Naive B cell (primary cell): ENCODE results near the gene MYOC. TPM values are rescaled to one million over a fixed set of nuclear protein-coding genes. Genes with fewer than 3 reads are reported as not detected.
A peak's percentile ranks its signal among the peaks of the same experiment; 100 is the strongest.
"Not testable (repeated sequence)": the region's sequence is repeated elsewhere in the genome, so short reads cannot be mapped to it uniquely, and the experiment has no call there.

ENCODE experiments used
- ATAC-seq, 2 donors: fragments of 150-1000 bp; cut with Tn5 transposase; 2 replicates each; pipeline ENCODE4 v1.10.0; 2021; ENCODE audit warnings: low read depth in 2 of 2, mild to moderate bottlenecking in 2 of 2, moderate library complexity in 2 of 2
- DNase-seq: peaks from one replicate; pipeline ENCODE4 v3.0.0; 2022
- H3K27ac Mint-ChIP-seq, 6 donors: one replicate each; pipeline ENCODE4 v1.8.0; 2020 to 2022; ENCODE audit warnings: mild to moderate bottlenecking in 6 of 6, mixed read lengths in 6 of 6, moderate library complexity in 5 of 6, inconsistent platforms in 2 of 6
- H3K27me3 Mint-ChIP-seq, 3 donors: one replicate each; pipeline ENCODE4 v1.8.0; 2021 to 2022; ENCODE audit warnings: mixed read lengths in 3 of 3, mild to moderate bottlenecking in 1 of 3
- H3K36me3 Mint-ChIP-seq, 2 donors: one replicate each; pipeline ENCODE4 v1.8.0; 2020 to 2022; ENCODE audit warnings: mixed read lengths in 2 of 2, inconsistent platforms in 1 of 2, mild to moderate bottlenecking in 1 of 2
- H3K4me1 Mint-ChIP-seq, 3 donors: one replicate each; pipeline ENCODE4 v1.8.0; 2020 to 2022; ENCODE audit warnings: mixed read lengths in 3 of 3, inconsistent platforms in 1 of 3, mild to moderate bottlenecking in 1 of 3, moderate library complexity in 1 of 3
- H3K4me3 Mint-ChIP-seq, 8 donors: one replicate each; pipeline ENCODE4 v1.8.0; 2020 to 2022; ENCODE audit warnings: mild to moderate bottlenecking in 8 of 8, mixed read lengths in 8 of 8, moderate library complexity in 8 of 8, inconsistent platforms in 2 of 8
- H3K9me3 Mint-ChIP-seq, 7 donors: one replicate each; pipeline ENCODE4 v1.8.0; 2020 to 2022; ENCODE audit warnings: mixed read lengths in 7 of 7, mild to moderate bottlenecking in 5 of 7, inconsistent platforms in 2 of 7, moderate library complexity in 1 of 7
- polyA plus RNA-seq, 6 donors: library from polyadenylated mRNA; unstranded; fragments of 300-500 nt; fragmentation: Illumina TruSeq; gene quantifications; one replicate each; pipeline ENCODE4 v1.2.3, GENCODE V29; 2021; ENCODE audit warnings: low read depth in 6 of 6

Gene MYOC
- polyA plus RNA-seq, 6 donors from 2014 or later = not detected

DNA sequence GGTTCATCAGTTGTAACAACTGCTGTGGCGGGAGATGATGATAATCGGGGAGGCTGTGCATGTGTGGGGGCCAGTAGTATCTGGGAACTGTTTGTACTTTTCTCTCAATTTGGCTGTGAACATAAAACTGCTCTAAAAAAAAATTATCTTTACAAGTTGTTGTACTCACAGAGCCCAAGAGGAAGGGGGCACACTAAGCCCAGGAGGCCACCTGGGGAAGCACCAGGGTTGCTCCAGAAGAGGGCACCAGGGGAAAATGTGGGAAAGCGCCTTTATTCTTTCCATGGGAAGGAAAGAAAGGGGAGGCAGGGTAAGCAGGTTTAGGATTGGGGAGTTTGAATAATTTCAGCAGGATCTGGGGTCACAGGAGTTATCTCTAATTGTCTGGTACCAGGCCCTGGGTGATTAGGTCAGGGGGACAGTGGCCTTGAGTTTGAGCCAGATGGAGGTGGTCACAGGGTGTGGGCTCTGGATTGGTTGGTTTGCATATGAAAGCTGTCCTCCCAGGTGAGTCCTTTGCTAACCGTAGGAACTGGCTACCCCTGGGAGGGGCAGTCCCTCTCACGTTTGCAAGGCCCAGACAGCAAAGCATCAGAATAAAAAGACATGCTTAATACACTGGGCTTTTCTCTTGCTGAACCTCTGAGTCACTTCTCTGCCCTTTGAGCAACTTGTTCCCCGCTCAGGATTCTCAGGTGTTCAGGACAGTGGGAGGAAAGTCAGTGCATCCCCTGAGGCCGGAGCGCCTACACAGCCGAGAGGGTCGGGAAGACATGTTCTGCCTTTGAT lies 11.2 kb downstream of the MYOC start:
- no peak for ATAC-seq
- DNase-seq = no peak
- peak overlapping the region in 2 of 6 donors; percentile 1 to 20 for H3K27ac Mint-ChIP-seq
- peaks cover 6 to 10% (median 7%) of the 10 kb centered on the region in 3 donors for H3K4me1 Mint-ChIP-seq
- H3K4me3 Mint-ChIP-seq = no peak overlapping the region
- H3K9me3 Mint-ChIP-seq = no peaks in the 10 kb centered on the region
- H3K27me3 Mint-ChIP-seq = peaks cover 0 to 11% (median 0%) of the 10 kb centered on the region in 3 donors
- H3K36me3 Mint-ChIP-seq = no peaks in the 10 kb centered on the region

- Mint-ChIP-seq H3K4me3 (no peak overlapping the region), H3K9me3 (no peaks in the 10 kb centered on the region), H3K27me3 (peaks cover 0 to 4% (median 0%) of the 10 kb centered on the region in 3 donors), H3K4me1 (peaks cover 5 to 6% (median 6%) of the 10 kb centered on the region in 3 donors), H3K36me3 (no peaks in the 10 kb centered on the region), H3K27ac (no peak overlapping the region)
- DNase-seq = no peak
- no peak for ATAC-seq
Observed at GRCh38 chr1:171640225-171640624, 12.3 kb downstream of the MYOC start.

GRCh38 chr1:171637928-171638576 lies 14.4 kb downstream of the MYOC start:
- Mint-ChIP-seq H3K27me3 (peaks cover 0 to 4% (median 0%) of the 10 kb centered on the region in 3 donors), H3K9me3 (no peaks in the 10 kb centered on the region), H3K4me1 (peaks cover 0 to 2% (median 0%) of the 10 kb centered on the region in 3 donors), H3K36me3 (no peaks in the 10 kb centered on the region), H3K4me3 (no peak overlapping the region), H3K27ac (peak overlapping the region in 1 of 6 donors; percentile 61)
- ATAC-seq (no peak), DNase-seq (no peak)

GRCh38 chr1:171636141-171636540 lies 16.3 kb downstream of the MYOC start:
- DNase-seq = no peak
- Mint-ChIP-seq H3K9me3 (no peaks in the 10 kb centered on the region), H3K36me3 (no peaks in the 10 kb centered on the region), H3K27ac (no peak overlapping the region), H3K4me1 (peaks cover 0 to 3% (median 0%) of the 10 kb centered on the region in 3 donors), H3K4me3 (no peak overlapping the region), H3K27me3 (peaks cover 7 to 9% (median 8%) of the 10 kb centered on the region in 3 donors)
- ATAC-seq = no peak

DNA sequence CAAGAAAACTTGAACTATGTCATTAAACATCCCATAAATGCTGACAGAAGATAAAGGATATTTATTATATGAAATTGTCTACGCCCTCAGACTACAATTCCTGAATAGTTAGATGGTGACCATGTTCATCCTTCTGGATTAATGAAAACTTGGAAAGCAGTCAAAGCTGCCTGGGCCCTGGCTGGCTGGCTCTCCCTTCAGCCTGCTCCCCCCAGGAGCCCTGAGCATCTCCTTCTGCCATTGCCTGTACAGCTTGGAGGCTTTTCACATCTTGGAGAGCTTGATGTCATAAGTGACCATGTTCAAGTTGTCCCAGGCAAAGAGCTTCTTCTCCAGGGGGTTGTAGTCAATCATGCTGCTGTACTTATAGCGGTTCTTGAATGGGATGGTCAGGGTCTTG lies 16.8 kb downstream of the MYOC start:
- ATAC-seq (no peak), DNase-seq (no peak)
- Mint-ChIP-seq H3K4me1 (peaks cover 0 to 3% (median 0%) of the 10 kb centered on the region in 3 donors), H3K27me3 (peaks cover 9 to 12% (median 11%) of the 10 kb centered on the region in 3 donors), H3K27ac (no peak overlapping the region), H3K36me3 (no peaks in the 10 kb centered on the region), H3K4me3 (no peak overlapping the region), H3K9me3 (peaks cover 0 to 1% (median 0%) of the 10 kb centered on the region in 7 donors)

GRCh38 chr1:171628225-171628624 lies 24.3 kb downstream of the MYOC start:
- no peak for DNase-seq
- H3K36me3 Mint-ChIP-seq = no peaks in the 10 kb centered on the region
- H3K9me3 Mint-ChIP-seq = peaks cover 0 to 4% (median 0%) of the 10 kb centered on the region in 7 donors
- H3K4me3 Mint-ChIP-seq = no peak overlapping the region
- no peak overlapping the region for H3K27ac Mint-ChIP-seq
- peaks cover 0 to 3% (median 0%) of the 10 kb centered on the region in 3 donors for H3K4me1 Mint-ChIP-seq
- H3K27me3 Mint-ChIP-seq = peaks cover 24 to 38% (median 33%) of the 10 kb centered on the region in 3 donors
- no peak for ATAC-seq

DNA sequence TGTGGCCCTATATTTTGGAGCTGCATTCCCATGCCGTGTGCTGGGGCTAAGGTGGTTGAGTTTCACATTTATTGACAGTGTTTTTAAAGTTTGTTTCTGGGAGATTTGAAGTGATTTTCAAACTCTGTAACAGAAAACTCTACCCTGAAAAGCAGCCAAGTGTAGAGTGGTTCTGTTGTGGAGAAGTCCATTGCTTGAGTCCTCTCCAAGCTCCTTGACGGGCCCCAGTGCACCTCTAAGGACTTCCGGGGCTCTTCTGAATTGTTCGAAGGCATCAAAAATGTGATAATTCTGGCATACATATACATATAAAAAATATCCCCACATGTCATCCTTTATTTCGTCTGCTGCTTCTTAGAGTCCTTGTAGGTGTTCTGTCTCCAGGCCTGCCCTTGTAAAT lies 25.5 kb downstream of the MYOC start:
- DNase-seq (no peak), ATAC-seq (no peak)
- H3K27me3 Mint-ChIP-seq = peaks cover 20 to 33% (median 26%) of the 10 kb centered on the region in 3 donors
- no peak overlapping the region for H3K27ac Mint-ChIP-seq
- H3K36me3 Mint-ChIP-seq = no peaks in the 10 kb centered on the region
- H3K9me3 Mint-ChIP-seq = peaks cover 0 to 4% (median 0%) of the 10 kb centered on the region in 7 donors
- H3K4me1 Mint-ChIP-seq = no peaks in the 10 kb centered on the region
- H3K4me3 Mint-ChIP-seq = no peak overlapping the region

GRCh38 chr1:171625225-171625624 lies 27.3 kb downstream of the MYOC start:
- DNase-seq = no peak
- no peak for ATAC-seq
- H3K36me3 Mint-ChIP-seq = no peaks in the 10 kb centered on the region
- peaks cover 0 to 4% (median 0%) of the 10 kb centered on the region in 7 donors for H3K9me3 Mint-ChIP-seq
- H3K27me3 Mint-ChIP-seq = peaks cover 15 to 22% (median 19%) of the 10 kb centered on the region in 3 donors
- no peaks in the 10 kb centered on the region for H3K4me1 Mint-ChIP-seq
- no peak overlapping the region for H3K4me3 Mint-ChIP-seq
- H3K27ac Mint-ChIP-seq = no peak overlapping the region

- peaks cover 3 to 10% (median 5%) of the 10 kb centered on the region in 3 donors for H3K27me3 Mint-ChIP-seq
- no peaks in the 10 kb centered on the region for H3K4me1 Mint-ChIP-seq
- H3K27ac Mint-ChIP-seq = no peak overlapping the region
- H3K36me3 Mint-ChIP-seq = no peaks in the 10 kb centered on the region
- H3K4me3 Mint-ChIP-seq = no peak overlapping the region
- peaks cover 0 to 1% (median 0%) of the 10 kb centered on the region in 7 donors for H3K9me3 Mint-ChIP-seq
- ATAC-seq (no peak), DNase-seq (no peak)
Observed at GRCh38 chr1:171623651-171624331, 28.7 kb downstream of the MYOC start.

GRCh38 chr1:171622152-171622462 lies 30.4 kb downstream of the MYOC start, which contains the start of gene MYOCOS:
MYOCOS (plus strand) TSS chr1:171622243; CDS start chr1:171623884, 1,641 bp downstream.
- Mint-ChIP-seq H3K4me3 (no peak within 1 kb of the TSS), H3K36me3 (no peaks in the 10 kb centered on the region), H3K4me1 (no peaks in the 10 kb centered on the region), H3K27ac (peak within 1 kb of the TSS in 1 of 6 donors; percentile 33), H3K27me3 (peaks cover 0 to 5% (median 0%) of the 10 kb centered on the region in 3 donors), H3K9me3 (no peaks in the 10 kb centered on the region)
- DNase-seq (no peak), ATAC-seq (no peak)

DNA sequence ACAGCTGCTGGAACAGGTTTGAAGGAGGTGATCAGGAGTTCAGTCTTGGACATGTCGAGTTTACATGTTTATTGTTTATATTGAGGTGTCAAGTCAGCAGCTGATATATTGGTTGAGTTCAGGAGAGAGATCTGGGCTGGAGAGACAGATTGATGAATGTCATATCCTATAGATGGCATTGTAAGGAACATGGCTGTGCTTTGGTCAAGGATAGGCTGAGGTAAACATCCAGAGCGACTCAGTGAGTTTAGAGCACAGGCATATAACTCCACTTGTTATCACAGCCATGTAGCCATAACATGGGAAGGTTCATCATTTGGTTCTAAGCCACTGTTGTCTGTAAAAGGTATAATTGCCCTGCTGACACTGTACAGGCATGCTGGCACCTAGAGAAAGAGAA lies 35.9 kb downstream of the MYOC start:
- Mint-ChIP-seq H3K36me3 (no peaks in the 10 kb centered on the region), H3K9me3 (no peaks in the 10 kb centered on the region), H3K4me3 (no peak overlapping the region), H3K4me1 (no peaks in the 10 kb centered on the region), H3K27ac (no peak overlapping the region), H3K27me3 (peaks cover 0 to 7% (median 0%) of the 10 kb centered on the region in 3 donors)
- ATAC-seq (no peak), DNase-seq (no peak)

DNA sequence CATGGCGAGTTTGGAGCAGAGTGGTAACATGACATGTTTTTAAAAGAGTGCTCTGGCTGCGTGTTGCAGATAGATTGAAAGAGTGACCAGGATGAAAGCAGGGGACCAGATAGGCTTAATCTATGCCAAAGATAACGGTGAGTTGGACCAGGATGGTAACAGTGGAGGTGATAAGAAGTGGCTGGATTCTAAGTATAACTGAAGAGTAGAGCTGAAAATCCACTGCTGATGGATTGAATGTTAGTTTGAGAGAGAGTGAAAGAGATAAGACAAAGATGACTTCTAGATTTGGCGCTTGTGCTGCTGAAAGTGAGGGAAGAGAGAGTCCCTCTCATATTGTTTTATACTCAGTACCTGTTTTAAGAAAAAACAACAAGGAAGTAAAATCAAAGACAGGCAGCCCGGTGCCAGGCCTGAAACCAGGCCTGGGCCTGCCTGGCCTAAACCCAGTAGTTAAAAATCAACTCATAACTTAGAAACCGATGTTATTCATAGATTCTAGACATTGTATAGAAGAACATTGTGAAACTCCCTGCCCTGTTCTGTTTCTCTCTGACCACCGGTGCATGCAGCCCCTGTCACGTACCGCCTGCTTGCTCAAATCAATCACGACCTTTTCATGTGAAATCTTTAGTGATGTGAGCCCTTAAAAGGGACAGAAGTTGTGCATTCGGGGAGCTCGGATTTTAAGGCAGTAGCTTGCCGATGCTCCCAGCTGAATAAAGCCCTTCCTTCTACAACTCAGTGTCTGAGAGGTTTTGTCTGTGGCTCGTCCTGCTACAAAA lies 37.2 kb downstream of the MYOC start:
- not testable (repeated sequence) for H3K27me3 Mint-ChIP-seq, H3K4me3 Mint-ChIP-seq, H3K9me3 Mint-ChIP-seq, H3K4me1 Mint-ChIP-seq, H3K36me3 Mint-ChIP-seq, DNase-seq, ATAC-seq
- H3K27ac Mint-ChIP-seq = peak overlapping the region in 2 of 6 donors; percentile 26 to 58

DNA sequence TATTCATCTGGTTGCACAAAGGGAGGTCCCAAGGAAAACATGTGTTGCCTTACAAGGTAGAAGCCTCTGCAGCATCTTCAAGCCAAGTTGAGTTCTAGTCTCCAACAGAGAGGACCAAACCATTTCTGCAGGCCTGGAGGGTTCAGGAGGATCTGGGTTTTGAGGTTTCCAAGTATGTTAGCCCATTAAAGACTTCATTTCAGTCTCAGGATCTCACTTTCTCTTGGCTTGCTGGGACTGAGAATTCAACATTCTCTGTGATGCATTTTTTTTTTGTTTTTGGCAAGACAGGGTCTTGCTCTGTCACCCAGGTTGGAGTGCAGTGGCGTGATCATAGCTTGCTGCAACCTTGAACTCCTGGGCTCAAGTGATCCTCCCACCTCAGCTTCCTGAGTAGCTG lies 39.2 kb downstream of the MYOC start:
- Mint-ChIP-seq H3K4me1 (no peaks in the 10 kb centered on the region), H3K36me3 (no peaks in the 10 kb centered on the region), H3K9me3 (no peaks in the 10 kb centered on the region), H3K4me3 (no peak overlapping the region), H3K27me3 (peaks cover 0 to 7% (median 0%) of the 10 kb centered on the region in 3 donors), H3K27ac (no peak overlapping the region)
- no peak for DNase-seq
- no peak for ATAC-seq
